Measurements from ENCODE around the gene SORBS1.

Gene SORBS1

DNA sequence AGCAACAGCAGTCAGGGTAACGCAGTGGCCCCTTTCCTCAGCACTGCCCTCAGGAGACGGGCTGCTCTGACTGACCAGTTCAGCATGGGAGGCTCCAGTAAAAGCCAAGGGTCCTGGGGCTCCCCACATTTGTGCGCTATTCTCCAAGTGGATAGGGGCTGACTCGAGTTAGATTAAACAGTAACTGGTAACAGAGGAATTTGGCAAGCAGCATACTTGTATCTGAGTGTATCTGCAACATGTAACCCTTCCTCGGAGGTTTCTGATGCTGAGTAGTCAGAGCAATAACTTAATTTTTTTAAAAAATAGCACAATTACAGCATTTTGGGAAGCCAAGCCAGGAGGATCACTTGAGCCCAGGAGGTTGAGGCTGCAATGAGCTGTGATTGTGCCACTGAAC, 22.8 kb downstream of the SORBS1 start:
- FAIRE-seq: no peak

- FAIRE-seq: no peak
Observed at GRCh38 chr10:95537542-95537927, 23.6 kb downstream of the SORBS1 start.

- FAIRE-seq: no peak
Observed at GRCh38 chr10:95536894-95537541, 24.2 kb downstream of the SORBS1 start.

DNA sequence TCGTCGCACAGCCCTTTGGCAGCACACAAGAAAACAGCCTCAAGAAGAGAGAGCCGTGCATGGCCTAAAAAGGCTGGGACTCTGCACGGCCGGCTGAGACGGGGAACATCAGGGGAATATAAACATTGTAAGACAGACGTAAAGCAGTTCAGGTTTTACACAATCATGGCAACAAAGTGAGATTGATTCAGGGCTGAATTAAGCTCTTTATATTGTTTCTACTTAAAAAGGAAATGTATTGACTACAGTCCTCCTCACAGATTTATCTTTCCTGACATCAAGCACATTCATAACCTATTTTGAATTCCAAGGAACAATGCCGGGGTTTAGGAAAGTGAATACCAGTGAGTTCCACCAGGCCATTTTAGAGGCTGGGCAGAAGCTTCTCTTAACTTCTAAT, 25.2 kb downstream of the SORBS1 start:
- no peak for FAIRE-seq

GRCh38 chr10:95535526-95535925, 25.6 kb downstream of the SORBS1 start:
- no peak for FAIRE-seq

- no peak for FAIRE-seq
Observed at GRCh38 chr10:95533590-95533989, 27.6 kb downstream of the SORBS1 start.

- FAIRE-seq: no peak
Observed at GRCh38 chr10:95532536-95532935, 28.6 kb downstream of the SORBS1 start.

DNA sequence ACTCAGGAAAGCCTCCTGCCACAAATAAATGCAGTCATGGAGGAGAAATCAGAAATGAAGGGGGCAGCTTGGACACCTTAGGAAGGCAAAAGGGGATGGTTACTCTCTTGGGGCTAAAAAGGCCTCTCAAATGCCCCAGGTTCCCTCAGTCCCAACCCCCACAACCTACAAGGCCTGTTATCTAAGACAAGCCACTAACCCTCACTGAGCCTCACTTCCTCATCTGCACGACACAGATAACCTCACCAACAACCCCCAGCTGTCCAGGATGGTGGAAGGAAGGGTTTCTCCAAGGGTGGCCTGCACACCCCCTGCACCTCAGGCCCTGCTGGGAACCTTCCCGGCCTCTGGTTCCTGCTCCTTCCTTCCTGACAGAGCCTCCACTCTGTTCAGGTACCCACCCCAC, 29.2 kb downstream of the SORBS1 start:
- FAIRE-seq: no peak

GRCh38 chr10:95531058-95531809, 29.9 kb downstream of the SORBS1 start:
- no peak for FAIRE-seq

GRCh38 chr10:95530561-95530960, 30.6 kb downstream of the SORBS1 start:
- no peak for FAIRE-seq

DNA sequence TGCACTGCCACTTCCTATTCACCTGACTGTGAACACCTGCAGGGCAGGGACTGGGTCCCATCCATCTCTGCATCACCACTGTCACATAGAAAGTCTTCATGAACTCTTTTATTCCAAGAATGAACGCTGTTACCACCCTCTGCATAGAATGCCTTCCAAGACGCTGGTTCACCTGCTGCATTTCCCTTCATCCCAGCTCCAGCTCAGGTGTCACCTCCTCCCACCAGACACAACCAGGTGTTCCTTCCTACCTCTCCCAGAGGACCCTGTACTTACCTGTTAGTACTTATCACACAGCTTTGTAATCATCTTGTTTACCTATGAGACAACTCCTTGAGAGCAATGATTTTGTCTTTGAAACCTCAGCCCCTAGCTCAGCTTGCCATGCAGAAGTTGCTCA, 31.1 kb downstream of the SORBS1 start:
- no peak for FAIRE-seq

DNA sequence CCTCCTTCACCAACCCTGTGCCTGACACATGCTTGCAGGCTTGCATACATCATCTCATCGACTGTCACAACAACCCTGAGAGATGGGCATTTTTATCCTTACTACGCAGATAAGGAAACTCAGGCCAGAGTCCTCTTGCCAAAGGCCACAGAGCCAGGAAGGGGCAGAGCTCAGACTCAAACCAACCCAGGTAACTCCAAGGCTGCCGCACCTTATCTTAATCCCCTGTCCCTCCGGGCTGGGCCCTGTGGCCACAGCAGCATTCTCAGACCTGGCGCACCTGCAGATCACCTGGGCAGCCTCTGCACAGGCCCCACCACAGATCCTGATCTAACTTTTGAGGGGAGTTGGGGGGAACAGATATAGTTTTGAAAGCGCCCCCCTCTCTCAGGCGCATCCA, 35.1 kb downstream of the SORBS1 start:
- no peak for FAIRE-seq

DNA sequence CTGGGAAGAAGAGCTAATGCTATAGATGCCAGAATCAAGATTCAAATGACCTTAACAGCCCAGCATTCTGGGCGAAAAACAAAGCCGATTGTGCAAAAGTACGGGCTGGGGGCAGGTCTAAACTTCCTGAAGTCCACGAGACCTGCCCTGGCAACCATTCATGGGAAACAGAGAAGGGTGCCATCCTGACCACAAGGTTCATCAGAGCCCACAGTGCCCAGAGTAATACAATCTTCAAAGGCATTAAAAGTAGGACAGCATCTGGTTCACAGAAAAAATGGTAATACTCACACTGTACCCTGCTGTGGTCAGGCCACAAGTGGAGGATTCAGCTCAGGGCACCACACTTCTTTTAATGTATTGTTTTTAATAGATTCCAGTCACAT, 36.1 kb downstream of the SORBS1 start:
- no peak for FAIRE-seq

GRCh38 chr10:95524358-95525032, 36.7 kb downstream of the SORBS1 start:
- FAIRE-seq: no peak

GRCh38 chr10:95522117-95522516, 39.1 kb downstream of the SORBS1 start:
- no peak for FAIRE-seq

DNA sequence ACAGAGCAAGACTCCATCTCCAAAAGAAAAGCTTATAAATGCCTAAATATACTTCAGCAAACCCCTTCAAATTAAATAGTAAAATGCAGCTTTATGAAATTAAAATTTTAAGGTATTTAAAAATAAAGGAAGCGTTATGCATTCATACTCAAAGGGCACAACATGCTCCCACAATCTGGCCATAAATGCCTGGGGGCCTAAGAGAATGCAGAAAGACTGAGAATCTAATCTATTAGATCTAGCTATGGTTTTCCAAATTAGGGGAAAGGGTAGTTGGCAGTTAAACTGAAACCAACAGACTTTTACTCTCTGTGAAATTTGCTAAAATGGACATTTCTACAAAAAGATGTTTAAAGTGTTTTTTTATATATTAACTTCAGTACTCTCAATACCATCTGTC, 40.6 kb downstream of the SORBS1 start:
- FAIRE-seq: no peak

GRCh38 chr10:95518455-95519452, 42.4 kb downstream of the SORBS1 start:
- no peak for FAIRE-seq

GRCh38 chr10:95517536-95518454, 43.4 kb downstream of the SORBS1 start:
- FAIRE-seq: peak; percentile 47

DNA sequence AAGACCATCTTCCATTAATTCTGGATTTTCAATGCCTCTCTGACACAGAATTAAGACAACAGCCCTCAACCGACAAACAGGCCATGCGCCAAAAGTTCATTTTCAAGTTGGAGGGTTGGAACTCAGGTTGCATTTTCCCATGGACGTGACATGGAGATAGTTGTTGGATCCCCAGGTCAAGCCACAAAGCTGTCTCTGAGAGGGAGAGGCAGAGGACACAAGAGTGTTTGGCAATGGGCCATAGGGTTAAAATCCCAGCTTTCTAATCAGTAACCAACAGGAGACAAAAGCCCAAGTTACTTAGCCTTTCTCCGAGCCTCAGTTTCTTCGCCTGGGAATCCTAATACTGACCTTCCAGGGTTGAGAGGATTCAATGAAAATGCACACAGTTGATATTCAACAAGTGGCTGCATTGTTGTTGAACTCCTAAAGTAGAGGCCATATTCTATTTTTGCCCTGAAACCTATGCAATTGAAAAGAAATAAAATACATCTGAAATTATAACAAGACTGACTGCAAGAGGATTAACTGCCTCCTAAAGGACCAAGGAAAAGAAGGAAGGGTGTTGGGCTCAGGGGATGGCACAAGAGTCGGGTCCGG, 44.3 kb downstream of the SORBS1 start:
- no peak for FAIRE-seq

- FAIRE-seq: peak; percentile 45
Observed at GRCh38 chr10:95513941-95514392, 47.2 kb downstream of the SORBS1 start.

GRCh38 chr10:95513008-95513589, 48.1 kb downstream of the SORBS1 start:
- no peak for FAIRE-seq

Data from islet of Langerhans (tissue), 1 donor.